ENCODE measurements around the gene DGKE. TPM values are rescaled to one million over a fixed set of nuclear protein-coding genes. Genes with fewer than 3 reads are reported as not detected.

DGKE gene
- total and polyA plus RNA-seq, 2 donors from 2014 or later = 1.9 to 8.7 TPM

DNA sequence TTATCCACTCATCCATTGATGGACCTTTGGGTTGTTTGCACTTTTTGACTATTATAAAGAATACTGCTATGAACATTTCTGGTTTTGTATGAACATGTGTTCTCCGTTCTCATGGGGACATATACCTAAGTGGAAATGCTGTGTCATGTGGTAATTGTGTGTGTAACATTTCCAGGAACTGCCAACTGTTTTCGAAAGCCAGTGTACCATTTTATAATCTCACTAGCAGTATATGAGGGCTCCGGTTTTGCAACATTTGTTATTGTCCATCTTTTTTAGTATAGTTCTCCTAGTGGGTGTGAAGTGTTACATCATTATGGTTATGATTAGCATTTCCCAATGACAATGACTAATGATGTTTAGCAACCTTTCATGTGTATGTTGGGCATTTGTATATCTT, 85.0 kb downstream of the DGKE start:
- H3K27ac ChIP-seq (ENCODE audit: low read depth in 2 of 2, low read length in 2 of 2) = no peak overlapping the region
- no peaks in the 10 kb centered on the region for H3K27me3 ChIP-seq (ENCODE audit: control insufficient read depth, insufficient read depth, low read length)
- intact Hi-C loops (cut with DNase I) = no loop called here
- H3K4me1 ChIP-seq (ENCODE audit: control insufficient read depth in 2 of 3, insufficient read depth in 2 of 3, low read depth in 1 of 3, low read length in 3 of 3) = peaks cover 0 to 8% (median 0%) of the 10 kb centered on the region in 3 donors
- no peak overlapping the region for H3K9ac ChIP-seq (ENCODE audit: low read length in 3 of 3)
- no peak for FAIRE-seq
- DNase-seq = no peak
- no peaks in the 10 kb centered on the region for H3K9me3 ChIP-seq (ENCODE audit: control insufficient read depth in 2 of 3, insufficient read depth in 1 of 3, low read length in 3 of 3)
- TF ChIP-seq CTCF (IDR thresholded peaks at IDR 0.05; ENCODE audit: borderline replicate concordance, extremely low read depth, insufficient read depth) = no peak
- H3K4me3 ChIP-seq (ENCODE audit: low read length in 3 of 3) = no peak overlapping the region
- no peaks in the 10 kb centered on the region for H3K36me3 ChIP-seq (ENCODE audit: control insufficient read depth in 2 of 3, insufficient read depth in 3 of 3, low read length in 3 of 3)

Other genes with a start within 250 kb of the DGKE start
- gene NOG, start 240.5 kb upstream of the DGKE start, total RNA-seq = 0.98 TPM
- 0.34 TPM for gene NOG, start 240.5 kb upstream of the DGKE start, polyA plus RNA-seq (ENCODE audit: insufficient read depth, low read depth, low replicate concordance)
- 2.0 TPM for gene C17orf67, start 231 bp upstream of the DGKE start, total RNA-seq
- gene C17orf67, start 231 bp upstream of the DGKE start, polyA plus RNA-seq (ENCODE audit: insufficient read depth, low read depth, low replicate concordance) = 0.69 TPM
- gene TRIM25, start 79.9 kb downstream of the DGKE start, total RNA-seq = 62.3 TPM
- 8.4 TPM for gene TRIM25, start 79.9 kb downstream of the DGKE start, polyA plus RNA-seq (ENCODE audit: insufficient read depth, low read depth, low replicate concordance)
- 14.2 TPM for gene COIL, start 126.9 kb downstream of the DGKE start, total RNA-seq
- gene COIL, start 126.9 kb downstream of the DGKE start, polyA plus RNA-seq (ENCODE audit: insufficient read depth, low read depth, low replicate concordance) = 8.6 TPM
- gene SCPEP1, start 144.0 kb downstream of the DGKE start, total RNA-seq = 64.0 TPM
- 130 TPM for gene SCPEP1, start 144.0 kb downstream of the DGKE start, polyA plus RNA-seq (ENCODE audit: insufficient read depth, low read depth, low replicate concordance)